Measurements from ENCODE around the gene KCNH5.

The KCNH5 gene

DNA sequence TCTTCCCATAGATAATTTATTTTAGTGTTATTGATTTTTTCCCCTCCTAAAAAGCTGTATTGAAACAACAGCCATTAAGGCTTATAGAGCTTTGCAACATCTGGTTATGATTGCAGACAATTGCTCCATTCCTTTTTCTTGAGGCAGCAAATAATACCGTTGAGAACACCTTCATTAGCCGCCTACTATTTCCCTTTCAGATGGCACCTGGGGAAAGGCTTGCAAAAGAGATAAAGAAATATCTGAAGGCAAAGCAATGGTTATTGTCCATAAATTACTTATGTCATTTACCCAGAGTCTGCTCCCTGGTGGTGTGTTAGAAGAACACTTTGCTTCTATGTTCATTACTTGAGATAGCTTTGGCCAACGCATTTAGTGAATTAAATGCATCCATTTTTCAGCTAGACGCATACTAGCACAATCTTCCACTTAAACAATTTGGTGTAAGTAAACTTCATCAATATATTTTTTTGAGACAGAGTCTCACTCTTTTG, 377.8 kb downstream of the KCNH5 start:
- DNase-seq: peak; percentile 5

- DNase-seq: no peak
These were observed 380.0 kb downstream of the KCNH5 start for GRCh38 chr14:62665286-62665685.

- DNase-seq: no peak
These were observed 381.8 kb downstream of the KCNH5 start for GRCh38 chr14:62663456-62663821.

DNA sequence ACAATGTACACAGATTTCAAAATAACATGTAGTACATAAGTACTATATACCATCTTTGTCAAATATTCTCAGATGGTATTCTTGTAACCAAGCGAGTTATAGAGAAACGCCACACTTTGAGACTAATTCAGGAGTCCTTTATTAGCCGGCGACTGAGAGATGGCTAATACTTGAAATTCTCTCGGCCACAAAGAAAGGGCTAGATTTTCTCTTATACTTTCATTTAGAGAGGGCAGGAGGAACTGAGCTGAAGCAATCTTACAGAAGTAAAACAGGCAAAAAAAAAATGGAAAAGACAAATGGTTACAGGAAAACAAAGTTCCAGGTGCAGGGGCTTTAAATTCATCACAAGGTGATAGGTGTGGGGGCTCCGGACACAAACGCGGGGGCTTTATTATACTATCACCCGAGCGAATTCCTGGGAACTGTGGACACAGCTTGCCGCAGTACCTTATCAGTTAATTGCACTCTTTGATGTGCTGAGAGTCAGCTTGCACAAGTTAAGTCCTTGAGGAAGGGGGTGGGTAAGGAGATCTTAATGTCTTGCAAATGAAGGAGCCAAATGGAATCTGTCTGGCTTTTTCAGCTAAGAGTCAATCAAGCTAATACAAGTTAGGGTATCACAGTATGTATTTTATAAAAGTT, 382.3 kb downstream of the KCNH5 start:
- DNase-seq: no peak

DNA sequence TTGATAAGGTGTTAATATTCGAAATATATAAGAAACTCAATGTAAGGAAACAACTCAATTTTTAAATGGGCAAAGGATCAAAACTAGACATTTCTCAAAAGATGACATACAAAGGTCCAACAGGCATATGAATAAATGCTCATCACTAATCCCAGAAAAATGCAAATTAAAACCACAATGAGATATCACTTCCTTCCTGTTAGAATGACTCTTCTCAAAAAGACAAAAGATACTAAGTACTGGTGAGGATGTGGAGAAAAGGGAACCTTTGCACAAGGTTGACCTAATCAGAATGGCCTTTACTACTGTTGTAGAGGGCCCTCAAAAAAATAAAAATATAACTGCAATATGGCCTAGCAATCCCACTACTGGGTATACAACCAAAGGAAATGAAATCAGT, 383.4 kb downstream of the KCNH5 start:
- no peak for DNase-seq

DNA sequence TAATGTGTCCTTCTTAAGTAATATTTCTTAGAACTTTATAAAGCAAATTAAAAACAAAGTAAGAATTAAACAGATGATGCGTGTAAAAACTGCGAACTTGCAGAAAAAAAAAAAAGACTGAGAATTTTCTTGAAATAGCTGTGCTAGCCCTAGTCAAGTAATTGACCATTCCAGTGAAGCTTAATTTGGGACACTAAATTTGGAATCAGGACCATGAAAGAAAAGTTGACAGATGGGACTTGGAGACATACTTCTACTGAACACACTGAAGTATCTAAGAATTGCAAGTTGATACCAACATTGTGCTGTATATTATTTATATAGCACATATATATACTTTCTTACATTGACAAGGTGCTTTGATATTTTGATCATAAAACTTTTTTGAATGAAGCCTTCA, 386.6 kb downstream of the KCNH5 start:
- DNase-seq: no peak

- DNase-seq: no peak
These were observed 387.9 kb downstream of the KCNH5 start for GRCh38 chr14:62657376-62657775.

DNA sequence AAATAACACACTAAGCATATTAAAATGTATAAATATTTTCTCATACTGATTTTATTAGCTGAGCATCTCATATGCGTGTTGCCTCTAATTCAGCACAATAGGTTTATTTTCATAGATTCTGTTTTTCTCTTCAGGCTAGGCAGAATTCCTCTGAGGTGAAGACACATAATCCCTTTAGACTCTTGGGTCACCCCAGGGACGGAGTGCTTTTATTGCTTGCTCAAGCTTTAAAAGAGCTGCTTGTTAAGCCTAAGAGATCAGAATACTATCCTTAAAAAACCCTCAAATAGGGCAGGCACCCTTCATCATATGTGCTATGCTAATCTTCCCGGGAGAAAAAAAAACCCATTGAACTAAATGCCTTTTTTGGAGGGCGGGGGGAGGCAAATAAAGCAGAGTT, 390.1 kb downstream of the KCNH5 start:
- DNase-seq: no peak

GRCh38 chr14:62654641-62655040, 390.6 kb downstream of the KCNH5 start:
- no peak for DNase-seq
